H1 (cell line): Measurements from ENCODE around the gene SFTPB.

ENCODE experiments used
- EZH2 ChIP-seq: fragments of 200-600 bp; sonication (generic); IDR thresholded peaks from 2 replicates; pipeline ENCODE4 v1.7.1; 2012; ENCODE audit warnings: low read depth, mild to moderate bottlenecking, moderate library complexity, low read length, inconsistent platforms; ENCODE audit not compliant: severe bottlenecking
- POLR2A ChIP-seq, 2 experiments: IDR thresholded peaks; 1 replicate in 1 of 2; 2 replicates in 1 of 2; pipeline ENCODE4 v1.6.1; 2011; ENCODE audit warnings: low read depth in 2 of 2, low read length in 2 of 2, mild to moderate bottlenecking in 2 of 2; ENCODE audit errors: control extremely low read depth in 1 of 2
- POLR2AphosphoS5 ChIP-seq: IDR thresholded peaks from 2 replicates; pipeline ENCODE4 v1.6.1; 2011; ENCODE audit warnings: low read depth, low read length
- TBP ChIP-seq: IDR thresholded peaks from 2 replicates; pipeline ENCODE4 v1.6.1; 2011; ENCODE audit warnings: low read depth, low read length, improper control_type of control experiment
- TF ChIP-seq, protein P1 (sequence below), 3 experiments: IDR thresholded peaks; 1 replicate in 2 of 3; 2 replicates in 1 of 3; pipeline versions ENCODE4 v1.5.1 to v1.6.1; 2011; ENCODE audit warnings: low read length in 3 of 3, mild to moderate bottlenecking in 3 of 3, inconsistent platforms in 2 of 3, low read depth in 1 of 3, moderate library complexity in 1 of 3; ENCODE audit not compliant: insufficient read depth in 1 of 3; ENCODE audit errors: control extremely low read depth in 1 of 3

DNA sequence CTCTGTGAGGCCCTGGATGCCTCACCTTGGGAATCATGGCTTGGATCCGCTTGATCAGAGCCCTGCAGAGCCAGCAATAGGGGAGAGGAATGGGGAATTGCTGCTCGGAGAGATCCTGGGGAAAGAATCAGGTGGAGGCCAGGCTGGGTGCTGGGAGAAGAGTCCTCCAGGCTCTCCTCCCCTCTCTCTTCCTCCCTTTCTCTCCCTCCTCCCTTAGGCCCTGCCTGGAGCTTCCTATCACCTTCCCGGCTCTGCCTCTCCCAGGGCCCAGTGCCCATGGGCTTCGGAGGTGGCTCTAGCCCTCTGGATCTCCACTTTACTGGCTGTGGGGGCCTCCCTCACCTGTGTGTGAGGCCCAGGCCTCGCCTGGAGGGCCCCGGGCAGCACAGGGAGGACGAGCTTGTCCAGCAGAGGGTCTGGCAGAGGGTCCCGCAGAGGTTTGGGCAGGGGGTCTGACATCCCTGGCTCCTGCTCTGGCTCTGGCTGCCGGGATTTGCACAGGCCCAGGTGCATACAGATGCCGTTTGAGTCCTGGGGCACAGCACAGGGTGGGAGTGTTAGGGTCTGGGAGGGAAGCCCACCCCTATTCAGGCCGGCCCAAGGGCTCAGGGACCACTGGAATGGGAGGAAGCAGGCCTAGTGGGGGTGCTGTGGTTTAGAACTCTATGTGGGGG lies 2.6 kb downstream of the SFTPB start:
- TF ChIP-seq EZH2: no peak
- TF ChIP-seq, protein P1, sequence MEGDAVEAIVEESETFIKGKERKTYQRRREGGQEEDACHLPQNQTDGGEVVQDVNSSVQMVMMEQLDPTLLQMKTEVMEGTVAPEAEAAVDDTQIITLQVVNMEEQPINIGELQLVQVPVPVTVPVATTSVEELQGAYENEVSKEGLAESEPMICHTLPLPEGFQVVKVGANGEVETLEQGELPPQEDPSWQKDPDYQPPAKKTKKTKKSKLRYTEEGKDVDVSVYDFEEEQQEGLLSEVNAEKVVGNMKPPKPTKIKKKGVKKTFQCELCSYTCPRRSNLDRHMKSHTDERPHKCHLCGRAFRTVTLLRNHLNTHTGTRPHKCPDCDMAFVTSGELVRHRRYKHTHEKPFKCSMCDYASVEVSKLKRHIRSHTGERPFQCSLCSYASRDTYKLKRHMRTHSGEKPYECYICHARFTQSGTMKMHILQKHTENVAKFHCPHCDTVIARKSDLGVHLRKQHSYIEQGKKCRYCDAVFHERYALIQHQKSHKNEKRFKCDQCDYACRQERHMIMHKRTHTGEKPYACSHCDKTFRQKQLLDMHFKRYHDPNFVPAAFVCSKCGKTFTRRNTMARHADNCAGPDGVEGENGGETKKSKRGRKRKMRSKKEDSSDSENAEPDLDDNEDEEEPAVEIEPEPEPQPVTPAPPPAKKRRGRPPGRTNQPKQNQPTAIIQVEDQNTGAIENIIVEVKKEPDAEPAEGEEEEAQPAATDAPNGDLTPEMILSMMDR (IDR thresholded peaks at IDR 0.05; ENCODE audit: control extremely low read depth in 1 of 3, insufficient read depth in 1 of 3, low read depth in 1 of 3, low read length in 3 of 3): no peak
- no peak for TF ChIP-seq POLR2AphosphoS5
- no peak for TF ChIP-seq POLR2A (IDR thresholded peaks at IDR 0.05; ENCODE audit: control extremely low read depth in 1 of 2, low read depth in 2 of 2, low read length in 2 of 2)
- no peak for TF ChIP-seq TBP
